Transverse colon (tissue), 4 donors: ENCODE data around the gene SENP3. TPM values are rescaled to one million over a fixed set of nuclear protein-coding genes. Genes with fewer than 3 reads are reported as not detected.
"Not testable (repeated sequence)": the region's sequence is repeated elsewhere in the genome, so short reads cannot be mapped to it uniquely, and the experiment has no call there.

Experiments
- DNase-seq: peaks from one replicate; pipeline ENCODE4 v3.0.0-alpha.2; 2019
- H3K27ac ChIP-seq, 4 donors: fragments of 200-600 bp; sonication (generic); 2 replicates each; pipeline ENCODE4 v1.5.1; 2016 to 2018; ENCODE audit warnings: inconsistent platforms in 4 of 4
- H3K27me3 ChIP-seq: fragments of 200-600 bp; sonication (generic); 2 replicates; pipeline ENCODE4 v1.5.1; 2017; ENCODE audit warnings: inconsistent platforms
- H3K36me3 ChIP-seq, 4 donors: fragments of 200-600 bp; sonication (generic); 2 replicates each; pipeline ENCODE4 v1.5.1; 2017 to 2019; ENCODE audit warnings: inconsistent platforms in 4 of 4
- H3K4me1 ChIP-seq, 4 donors: fragments of 200-600 bp; sonication (generic); 2 replicates each; pipeline ENCODE4 v1.5.1; 2017 to 2020; ENCODE audit warnings: inconsistent platforms in 4 of 4
- H3K4me3 ChIP-seq, 4 donors: fragments of 200-600 bp; sonication (generic); 1 replicate in 1 of 4; 2 replicates in 3 of 4; pipeline versions ENCODE4 v1.5.1 to v1.6.1; 2017 to 2019; ENCODE audit warnings: inconsistent platforms in 4 of 4
- H3K9me3 ChIP-seq, 2 donors: fragments of 200-600 bp; sonication (generic); 2 replicates each; pipeline ENCODE4 v1.5.1; 2017 to 2019; ENCODE audit warnings: inconsistent platforms in 2 of 2
- CTCF ChIP-seq, 5 experiments: fragments of 200-600 bp in 3 of 5; fragments of 450-650 bp in 2 of 5; sonication (generic) in 3 of 5; IDR thresholded peaks; 1 replicate in 2 of 5; 2 replicates in 3 of 5; pipeline ENCODE4 v1.5.1; 2016 to 2017; ENCODE audit warnings: antibody characterized with exemption in 5 of 5, inconsistent platforms in 3 of 5, mild to moderate bottlenecking in 2 of 5, moderate library complexity in 1 of 5
- EP300 ChIP-seq: sonication (generic); formaldehyde crosslinking; IDR thresholded peaks from one replicate; pipeline ENCODE4 v1.6.1; 2017; ENCODE audit warnings: antibody characterized with exemption, low read depth
- POLR2A ChIP-seq: fragments of 450-650 bp; IDR thresholded peaks from one replicate; pipeline ENCODE4 v1.6.1; 2016; ENCODE audit warnings: antibody characterized with exemption, mild to moderate bottlenecking, moderate library complexity
- POLR2AphosphoS5 ChIP-seq, 3 donors: sonication (generic); formaldehyde crosslinking; IDR thresholded peaks; one replicate each; pipeline ENCODE4 v1.6.1; 2016; ENCODE audit warnings: antibody characterized with exemption in 3 of 3
- WGBS, 2 donors: methylation state at CpG; one replicate each; pipeline ENCODE4 v1.1.5; 2018; ENCODE audit warnings: low coverage in 1 of 2; 5-methylcytosine and 5-hydroxymethylcytosine counted together
- in situ Hi-C, 4 donors: fragments of 200-750 bp; cut with MboI; loops; one replicate each; pipeline versions ENCODE4 v1.15.0 to v1.15.1; 2017; ENCODE audit warnings: low sequenced_read_pairs in 3 of 4, low pct_ligation_motif_present in 1 of 4, low pct_unique_long_range_greater_than_20kb in 1 of 4
- intact Hi-C: fragments of 100-400 bp; cut with DNase I; formaldehyde crosslinking; loops from one replicate; pipeline ENCODE4 v1.15.1; 2023; ENCODE audit warnings: low total_unique reads
- total RNA-seq, 4 donors: library from RNA; depleted of rRNA; stranded (reverse); fragments of >200 nt; gene quantifications; one replicate each; pipeline ENCODE4 v1.1.0, GENCODE V29; 2016

Gene SENP3
- total RNA-seq, 4 donors from 2014 or later, result 37.0 to 159 (median 45.2) TPM

GRCh38 chr17:7592422-7593021 is 30.8 kb downstream of the SENP3 start:
- Histone ChIP-seq H3K36me3 (peaks cover 0 to 56% (median 27%) of the 10 kb centered on the region in 4 donors), H3K27me3 (no peaks in the 10 kb centered on the region), H3K27ac (no peak overlapping the region), H3K4me3 (no peak overlapping the region), H3K4me1 (peaks cover 0 to 28% (median 17%) of the 10 kb centered on the region in 4 donors), H3K9me3 (no peaks in the 10 kb centered on the region)
- TF ChIP-seq POLR2AphosphoS5 (IDR thresholded peaks at IDR 0.05) (no peak), POLR2A (no peak), EP300 (no peak), CTCF (IDR thresholded peaks at IDR 0.05) (no peak)
- WGBS, 2 donors, result 93% methylated on average over 23 of the region's 23 CpGs; no CpG with 5 or more reads in 1 of the 2 donors
- no peak for DNase-seq
- intact Hi-C loops, result no loop called here
- in situ Hi-C loops, result no loop called here

- TF ChIP-seq POLR2AphosphoS5 (IDR thresholded peaks at IDR 0.05) (no peak), POLR2A (no peak), CTCF (IDR thresholded peaks at IDR 0.05) (no peak), EP300 (no peak)
- intact Hi-C loops (no loop called here), in situ Hi-C loops (no loop called here)
- H3K27ac ChIP-seq, result no peak overlapping the region
- DNase-seq, result no peak
- H3K4me1 ChIP-seq, result peaks cover 0 to 22% (median 13%) of the 10 kb centered on the region in 4 donors
- no peaks in the 10 kb centered on the region for H3K9me3 ChIP-seq
- H3K27me3 ChIP-seq, result no peaks in the 10 kb centered on the region
- no peak overlapping the region for H3K4me3 ChIP-seq
- H3K36me3 ChIP-seq, result peaks cover 0 to 59% (median 29%) of the 10 kb centered on the region in 4 donors
- WGBS, 2 donors, result 84 to 88% methylated on average over 6 to 12 of the region's 12 CpGs
These were observed 31.6 kb downstream of the SENP3 start for GRCh38 chr17:7593296-7593695.

GRCh38 chr17:7597561-7597960 is 35.8 kb downstream of the SENP3 start:
- 54% methylated on average over 5 of the region's 5 CpGs; no CpG with 5 or more reads in 1 of the 2 donors for WGBS, 2 donors
- in situ Hi-C loops, H3K4me1 ChIP-seq, H3K4me3 ChIP-seq, DNase-seq, H3K27me3 ChIP-seq, intact Hi-C loops, H3K9me3 ChIP-seq: not testable (repeated sequence)
- H3K36me3 ChIP-seq, result peaks cover 0 to 90% (median 41%) of the 10 kb centered on the region in 4 donors
- H3K27ac ChIP-seq, result peak overlapping the region in 3 of 4 donors; percentile 10 to 38 (median 34)

- no peak for DNase-seq
- no peak overlapping the region for H3K27ac ChIP-seq
- intact Hi-C loops (no loop called here), in situ Hi-C loops (no loop called here)
- peaks cover 0 to 6% (median 0%) of the 10 kb centered on the region in 4 donors for H3K4me1 ChIP-seq
- WGBS, 2 donors, result 93% methylated on average over 4 of the region's 4 CpGs; no CpG with 5 or more reads in 1 of the 2 donors
- H3K9me3 ChIP-seq, result no peaks in the 10 kb centered on the region
- TF ChIP-seq EP300 (no peak), POLR2A (no peak), POLR2AphosphoS5 (IDR thresholded peaks at IDR 0.05) (no peak), CTCF (IDR thresholded peaks at IDR 0.05) (no peak)
- peaks cover 0 to 40% (median 16%) of the 10 kb centered on the region in 4 donors for H3K36me3 ChIP-seq
- no peaks in the 10 kb centered on the region for H3K27me3 ChIP-seq
- H3K4me3 ChIP-seq, result no peak overlapping the region
These were observed 44.6 kb downstream of the SENP3 start for GRCh38 chr17:7606280-7606679.

DNA sequence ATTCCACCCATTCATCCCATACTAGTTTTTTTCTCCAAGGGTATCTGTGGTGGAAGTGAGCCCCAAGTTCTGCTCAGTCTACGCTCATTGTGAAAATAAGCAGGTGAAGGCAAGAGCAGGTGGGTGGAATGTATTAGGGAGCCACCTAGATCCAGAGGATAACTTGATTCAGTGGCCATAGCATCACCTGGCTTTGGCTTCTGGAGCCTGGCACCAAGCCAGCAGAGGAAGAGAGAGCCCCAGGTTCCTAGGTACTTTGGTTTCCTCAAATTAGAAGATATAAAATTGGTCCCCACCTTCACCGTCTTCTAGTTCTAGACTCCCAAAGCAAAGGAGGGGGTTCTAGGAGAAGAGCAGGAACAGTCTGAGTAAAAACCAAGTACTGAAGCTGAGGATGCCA is 48.9 kb downstream of the SENP3 start:
- Histone ChIP-seq H3K9me3 (no peaks in the 10 kb centered on the region), H3K27ac (no peak overlapping the region), H3K4me3 (no peak overlapping the region), H3K36me3 (peaks cover 0 to 1% (median 0%) of the 10 kb centered on the region in 4 donors), H3K27me3 (no peaks in the 10 kb centered on the region), H3K4me1 (peaks cover 16 to 32% (median 27%) of the 10 kb centered on the region in 4 donors)
- DNase-seq, result no peak
- TF ChIP-seq EP300 (no peak), POLR2AphosphoS5 (IDR thresholded peaks at IDR 0.05) (no peak), POLR2A (no peak), CTCF (IDR thresholded peaks at IDR 0.05) (no peak)
- intact Hi-C loops, result no loop called here
- in situ Hi-C loops, result no loop called here
- 98 to 100% methylated on average over 1 to 2 of the region's 2 CpGs for WGBS, 2 donors
